Measurements from ENCODE around the gene LRRC61. TPM values are rescaled to one million over a fixed set of nuclear protein-coding genes. Genes with fewer than 3 reads are reported as not detected.
"Not testable (repeated sequence)": the region's sequence is repeated elsewhere in the genome, so short reads cannot be mapped to it uniquely, and the experiment has no call there.

The LRRC61 gene
- total and polyA plus RNA-seq, 2 donors = 3.7 to 11.8 TPM

DNA sequence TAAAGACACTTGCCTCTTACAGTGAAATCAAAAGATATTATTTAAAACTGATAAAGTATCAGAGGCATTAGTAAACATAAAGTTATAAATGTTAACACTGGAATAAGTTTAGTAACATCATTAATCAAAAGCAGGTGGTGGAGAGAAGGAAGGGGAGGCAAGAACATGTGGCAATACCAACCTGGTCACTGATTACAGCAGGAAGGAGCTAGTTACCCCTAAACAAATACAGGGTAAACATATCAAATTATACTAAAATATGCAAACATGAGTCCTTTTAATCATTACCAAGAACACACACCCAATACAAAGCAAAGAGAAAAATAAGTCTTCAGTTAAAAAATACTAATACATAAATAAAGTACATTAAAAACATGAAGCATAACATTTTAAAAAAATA lies 25.2 kb upstream of the LRRC61 start:
- H3K36me3 ChIP-seq (ENCODE audit: insufficient read depth); DNase-seq (ENCODE audit: extremely low spot score); H3K4me3 ChIP-seq (ENCODE audit: low read depth, low read length); H3K27ac ChIP-seq (ENCODE audit: low read depth); H3K4me1 ChIP-seq (ENCODE audit: insufficient read depth): not testable (repeated sequence)

DNA sequence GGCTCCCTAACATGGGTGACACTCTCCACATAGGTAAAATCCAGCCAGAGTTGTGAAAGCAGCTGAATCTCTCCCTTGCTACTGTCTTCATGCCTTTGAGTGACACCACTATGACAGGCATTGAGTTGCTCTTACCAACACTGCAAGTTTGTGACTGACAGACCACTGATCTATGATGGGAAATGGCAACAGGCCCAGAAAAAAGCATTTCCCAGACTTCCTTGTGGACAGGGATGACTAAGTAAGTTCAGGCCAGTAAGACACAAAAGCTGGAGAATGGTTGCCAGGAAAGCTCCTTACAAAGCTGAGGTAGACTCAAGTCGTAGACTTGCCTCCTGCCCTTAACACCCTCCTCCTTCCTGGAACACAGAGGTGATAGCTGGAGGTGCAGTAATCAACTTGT lies 20.2 kb upstream of the LRRC61 start:
- not testable (repeated sequence) for DNase-seq (ENCODE audit: extremely low spot score)
- WGBS = 57% methylated on average over 1 of the region's 1 CpG

DNA sequence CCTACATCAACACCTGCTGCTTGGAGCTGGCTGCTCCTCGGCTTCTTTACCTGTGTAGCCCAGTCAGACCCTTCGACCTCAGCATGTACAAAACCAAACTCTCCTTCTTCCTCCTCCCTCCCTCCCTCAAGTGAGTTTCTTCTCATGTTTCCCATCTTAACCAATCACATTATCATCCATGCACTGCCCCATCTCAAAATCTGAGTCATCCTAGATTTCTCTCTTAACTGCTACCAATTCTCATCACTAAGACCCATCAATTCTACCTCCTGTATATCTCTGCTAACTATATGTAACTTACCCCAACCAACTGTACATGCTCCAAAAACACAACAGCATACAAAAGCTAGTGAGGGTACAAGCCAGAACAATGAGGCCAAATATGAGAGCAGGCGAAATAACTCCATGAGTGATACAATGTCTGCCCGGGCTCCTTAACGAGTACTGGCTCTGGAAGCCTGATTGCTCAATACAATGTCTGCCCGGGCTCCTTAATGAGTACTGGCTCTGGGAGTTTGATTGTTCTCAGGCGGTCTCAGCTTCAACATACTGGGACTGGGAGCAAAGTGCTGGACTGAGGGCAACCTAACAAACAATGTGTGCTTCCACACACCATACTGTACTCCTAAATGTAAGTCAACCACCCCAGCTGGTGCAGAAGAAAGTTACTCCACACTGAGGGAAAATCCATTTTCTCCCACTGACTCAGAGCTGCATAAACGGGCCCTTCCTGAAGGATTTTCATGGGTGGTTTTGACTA lies 18.5 kb upstream of the LRRC61 start:
- not testable (repeated sequence) for DNase-seq (ENCODE audit: extremely low spot score)
- WGBS = 73% methylated on average over 8 of the region's 8 CpGs

More for the DNA sequence above, 20.2 kb upstream of the LRRC61 start:
- H3K36me3 ChIP-seq (ENCODE audit: insufficient read depth); H3K4me1 ChIP-seq (ENCODE audit: insufficient read depth); H3K27ac ChIP-seq (ENCODE audit: low read depth); H3K4me3 ChIP-seq (ENCODE audit: low read depth, low read length): not testable (repeated sequence)

DNA sequence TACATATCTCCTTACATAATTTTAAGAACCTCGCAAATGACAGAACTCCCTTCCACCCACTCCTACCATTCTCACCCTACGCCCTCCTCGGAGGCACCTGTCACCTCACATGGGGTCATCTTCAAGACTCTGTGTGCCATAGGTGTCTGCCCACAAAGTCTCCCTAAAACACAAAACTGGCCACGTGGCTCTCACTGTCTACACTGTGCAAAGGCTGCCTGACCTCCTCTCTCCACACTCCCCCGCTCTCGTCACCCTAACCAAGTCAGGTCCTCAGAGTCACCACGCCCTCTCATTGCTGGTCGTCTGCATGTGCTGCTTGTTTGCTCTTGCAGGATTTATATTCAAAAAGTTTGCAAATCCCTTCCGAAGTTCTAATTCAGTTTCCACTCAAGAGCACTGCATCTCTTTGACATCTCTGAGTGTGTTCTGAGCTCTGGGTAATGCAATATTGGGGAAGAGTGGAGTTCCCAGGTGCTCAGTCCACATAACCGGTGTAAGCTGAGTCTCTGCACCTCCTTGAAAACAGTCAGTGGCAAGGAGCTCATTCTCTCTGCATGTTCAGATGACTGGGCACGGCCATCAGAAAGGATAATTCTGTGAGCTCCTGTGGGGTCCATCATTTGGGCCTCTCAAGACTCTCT lies 17.8 kb upstream of the LRRC61 start:
- H3K36me3 ChIP-seq (ENCODE audit: insufficient read depth); H3K4me3 ChIP-seq (ENCODE audit: low read depth, low read length); H3K4me1 ChIP-seq (ENCODE audit: insufficient read depth); H3K27ac ChIP-seq (ENCODE audit: low read depth); DNase-seq (ENCODE audit: extremely low spot score): not testable (repeated sequence)
- WGBS = 85% methylated on average over 11 of the region's 11 CpGs

More for the DNA sequence above, 18.5 kb upstream of the LRRC61 start:
- H3K4me1 ChIP-seq (ENCODE audit: insufficient read depth); H3K27ac ChIP-seq (ENCODE audit: low read depth); H3K36me3 ChIP-seq (ENCODE audit: insufficient read depth); H3K4me3 ChIP-seq (ENCODE audit: low read depth, low read length): not testable (repeated sequence)

DNA sequence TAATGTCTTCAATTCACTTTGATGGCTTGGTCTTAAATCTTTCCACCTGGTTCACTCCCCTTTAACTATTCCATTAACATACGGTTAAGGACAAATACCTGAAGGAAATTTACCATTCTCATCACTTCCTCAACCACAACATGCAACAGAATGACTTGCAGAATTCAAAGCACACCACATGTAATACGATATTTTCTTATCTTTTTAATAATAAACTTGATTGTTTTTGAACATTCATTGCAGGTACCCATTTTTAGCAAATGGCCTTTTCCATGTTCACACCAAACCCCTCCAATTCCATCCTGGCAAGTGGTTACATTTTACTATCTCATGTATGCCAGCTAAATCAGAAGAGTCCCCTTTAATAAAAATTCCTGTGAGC lies 17.3 kb upstream of the LRRC61 start:
- not testable (repeated sequence) for H3K27ac ChIP-seq (ENCODE audit: low read depth); H3K36me3 ChIP-seq (ENCODE audit: insufficient read depth); DNase-seq (ENCODE audit: extremely low spot score); H3K4me1 ChIP-seq (ENCODE audit: insufficient read depth); H3K4me3 ChIP-seq (ENCODE audit: low read depth, low read length)
- 52% methylated on average over 2 of the region's 2 CpGs for WGBS

DNA sequence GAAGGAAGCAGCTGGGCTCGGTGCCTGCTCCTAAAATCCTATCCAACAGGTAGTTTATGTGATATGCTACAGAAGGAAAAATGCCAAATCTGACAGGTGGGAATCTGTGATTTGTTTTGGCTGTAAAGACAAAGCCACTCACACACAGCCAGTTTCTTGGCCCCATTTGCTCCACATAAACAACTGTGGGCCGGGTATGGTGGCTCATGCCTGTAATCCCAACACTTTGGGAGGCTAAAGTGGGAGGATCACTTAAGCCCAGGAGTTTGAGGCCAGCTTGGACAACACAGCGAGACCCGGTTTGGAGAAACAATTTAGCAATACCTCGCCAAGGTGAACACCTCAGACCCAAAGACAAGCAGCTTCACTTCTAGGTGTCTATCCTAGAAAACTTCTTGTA lies 16.8 kb upstream of the LRRC61 start:
- not testable (repeated sequence) for H3K4me1 ChIP-seq (ENCODE audit: insufficient read depth); H3K36me3 ChIP-seq (ENCODE audit: insufficient read depth); DNase-seq (ENCODE audit: extremely low spot score); H3K4me3 ChIP-seq (ENCODE audit: low read depth, low read length); H3K27ac ChIP-seq (ENCODE audit: low read depth)
- WGBS = 67% methylated on average over 5 of the region's 5 CpGs

DNA sequence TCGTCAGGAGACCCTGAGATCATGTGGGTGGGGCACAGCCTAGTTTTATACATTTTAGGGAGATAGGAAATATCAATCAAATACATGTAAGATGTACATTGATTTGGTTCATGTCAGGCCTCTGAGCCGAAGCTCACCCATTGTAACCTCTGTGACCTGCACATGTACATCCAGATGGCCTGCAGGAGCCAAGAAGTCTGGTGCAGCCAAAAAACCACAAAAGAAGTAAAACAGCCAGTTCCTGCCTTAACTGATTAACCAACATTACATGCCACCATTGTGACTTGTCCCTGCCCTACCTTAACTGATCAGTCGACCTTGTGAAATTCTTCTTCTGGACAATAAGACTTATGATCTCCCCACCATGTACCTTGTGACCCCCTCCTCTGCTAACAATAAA lies 16.0 kb upstream of the LRRC61 start:
- 89% methylated on average over 3 of the region's 3 CpGs for WGBS
- no peak overlapping the region for H3K27ac ChIP-seq (ENCODE audit: low read depth)

DNA sequence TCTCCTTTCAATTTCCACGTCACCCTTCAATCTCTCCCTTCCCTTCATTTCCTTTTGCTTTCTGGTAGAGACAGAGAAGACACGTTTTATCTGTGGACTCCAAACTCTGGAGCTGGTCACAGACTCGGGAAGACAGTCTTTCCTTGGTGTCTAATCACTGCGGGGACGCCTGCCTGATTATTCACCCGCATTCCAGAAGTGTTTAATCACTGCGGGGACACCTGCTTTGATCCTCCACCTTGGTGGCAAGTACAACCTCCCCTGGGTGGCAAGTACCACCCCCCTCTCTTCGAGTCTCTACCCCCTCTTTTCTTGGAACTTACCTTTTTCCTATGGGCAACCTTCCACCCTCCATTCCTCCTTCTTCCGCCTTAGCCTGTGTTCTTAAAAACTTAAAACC lies 15.3 kb upstream of the LRRC61 start:
- Histone ChIP-seq H3K36me3 (ENCODE audit: insufficient read depth) (no peaks in the 10 kb centered on the region), H3K4me3 (ENCODE audit: low read depth, low read length) (no peak overlapping the region), H3K27ac (ENCODE audit: low read depth) (no peak overlapping the region), H3K4me1 (ENCODE audit: insufficient read depth) (no peaks in the 10 kb centered on the region)
- WGBS = 89% methylated on average over 9 of the region's 9 CpGs
- DNase-seq (ENCODE audit: extremely low spot score) = no peak

More for the DNA sequence above, 16.0 kb upstream of the LRRC61 start:
- no peaks in the 10 kb centered on the region for H3K4me1 ChIP-seq (ENCODE audit: insufficient read depth)
- no peak overlapping the region for H3K4me3 ChIP-seq (ENCODE audit: low read depth, low read length)
- no peak for DNase-seq (ENCODE audit: extremely low spot score)
- H3K36me3 ChIP-seq (ENCODE audit: insufficient read depth) = no peaks in the 10 kb centered on the region

DNA sequence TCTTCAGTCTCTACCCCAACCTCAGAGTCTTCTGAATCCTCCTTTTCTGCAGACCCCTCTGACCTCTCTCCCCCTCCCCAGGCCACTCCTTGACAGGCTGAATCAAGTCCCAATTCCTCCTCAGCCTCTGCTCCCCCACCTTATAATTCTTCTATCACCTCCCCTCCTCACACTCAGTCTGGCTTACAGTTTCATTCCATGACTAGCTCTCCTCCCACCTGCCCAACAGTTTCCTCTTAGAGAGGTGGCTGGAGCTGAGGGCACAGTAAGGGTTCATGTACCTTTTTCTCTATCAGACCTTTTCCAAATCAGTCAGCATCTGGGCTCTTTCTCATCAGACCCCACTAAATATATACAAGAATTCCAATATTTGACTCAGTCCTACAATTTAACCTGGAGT lies 14.6 kb upstream of the LRRC61 start:
- Histone ChIP-seq H3K36me3 (ENCODE audit: insufficient read depth) (no peaks in the 10 kb centered on the region), H3K27ac (ENCODE audit: low read depth) (no peak overlapping the region), H3K4me3 (ENCODE audit: low read depth, low read length) (no peak overlapping the region), H3K4me1 (ENCODE audit: insufficient read depth) (no peaks in the 10 kb centered on the region)
- no peak for DNase-seq (ENCODE audit: extremely low spot score)

DNA sequence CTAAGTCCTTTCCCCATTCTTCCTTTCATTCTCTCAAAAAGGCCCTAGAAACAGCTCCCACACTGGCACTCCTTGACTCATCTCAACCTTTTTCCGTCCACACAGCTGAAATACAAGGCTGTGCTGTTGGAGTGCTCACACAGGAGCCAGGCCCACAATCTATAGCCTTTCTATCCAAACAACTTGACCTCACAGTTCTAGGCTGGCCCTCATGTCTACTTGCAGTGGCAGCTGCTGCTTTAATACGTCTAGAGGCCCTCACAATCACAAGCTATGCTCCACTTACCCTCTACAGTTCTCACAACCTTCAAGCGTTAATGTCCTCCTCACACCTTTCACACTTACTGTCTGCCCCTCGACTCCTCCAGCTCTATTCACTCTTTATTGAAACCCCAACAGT lies 12.0 kb upstream of the LRRC61 start:
- no peaks in the 10 kb centered on the region for H3K4me1 ChIP-seq (ENCODE audit: insufficient read depth)
- no peak overlapping the region for H3K27ac ChIP-seq (ENCODE audit: low read depth)
- WGBS = 94% methylated on average over 4 of the region's 4 CpGs
- no peak for DNase-seq (ENCODE audit: extremely low spot score)
- H3K4me3 ChIP-seq (ENCODE audit: low read depth, low read length) = no peak overlapping the region
- H3K36me3 ChIP-seq (ENCODE audit: insufficient read depth) = no peaks in the 10 kb centered on the region

DNA sequence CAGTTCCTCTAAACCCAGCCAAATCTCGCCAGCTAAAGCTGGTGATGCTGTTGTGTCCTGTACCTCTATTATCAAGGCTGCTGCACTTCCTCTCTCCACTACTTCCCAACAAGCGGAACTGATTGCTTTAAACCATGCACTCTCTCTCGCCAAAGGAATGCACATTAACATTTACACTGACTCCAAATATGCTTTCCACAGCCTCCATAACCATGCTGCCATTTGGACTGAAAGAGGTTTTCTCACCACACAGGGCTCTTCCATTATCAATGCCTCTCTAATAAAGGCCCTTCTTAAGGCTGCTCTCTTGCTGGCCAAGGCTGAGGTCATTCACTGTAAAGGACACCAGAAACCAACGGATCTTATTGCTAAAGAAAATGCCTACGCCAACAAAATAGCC lies 11.4 kb upstream of the LRRC61 start:
- no peak for DNase-seq (ENCODE audit: extremely low spot score)
- WGBS = 80% methylated on average over 5 of the region's 5 CpGs

DNA sequence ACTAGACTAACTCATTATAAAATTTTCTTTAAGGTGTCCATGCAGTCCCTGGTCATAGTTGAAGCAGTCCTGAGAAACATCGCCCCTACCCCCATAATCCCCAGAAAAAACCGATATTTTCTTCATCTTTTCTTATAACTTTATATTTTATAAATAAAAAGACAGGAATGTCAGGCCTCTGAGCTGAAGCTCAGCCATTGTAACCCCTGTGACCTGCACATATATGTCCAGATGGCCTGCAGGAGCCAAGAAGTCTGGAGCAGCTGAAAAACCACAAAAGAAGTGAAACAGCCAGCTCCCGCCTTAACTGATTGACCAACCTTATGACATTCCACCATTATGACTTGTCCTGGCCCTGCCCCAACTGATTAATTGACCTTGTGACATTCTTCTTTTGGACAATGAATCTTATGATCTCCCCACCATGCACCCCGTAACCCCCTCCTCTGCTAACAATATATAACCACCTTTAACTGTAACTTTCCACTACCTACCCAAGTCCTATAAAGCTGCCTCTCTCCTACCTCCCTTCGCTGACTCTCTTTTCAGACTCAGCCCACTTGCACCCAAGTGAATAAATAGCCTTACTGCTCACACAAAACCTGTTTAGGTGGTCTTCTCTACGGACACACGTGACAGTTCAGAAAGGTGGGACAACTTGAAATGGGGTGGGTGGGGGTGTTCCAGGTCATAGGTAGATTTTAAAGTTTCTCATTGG lies 10.3 kb upstream of the LRRC61 start:
- H3K4me1 ChIP-seq (ENCODE audit: insufficient read depth); DNase-seq (ENCODE audit: extremely low spot score); H3K4me3 ChIP-seq (ENCODE audit: low read depth, low read length); H3K36me3 ChIP-seq (ENCODE audit: insufficient read depth); H3K27ac ChIP-seq (ENCODE audit: low read depth): not testable (repeated sequence)
- WGBS = 87% methylated on average over 7 of the region's 7 CpGs

More for the DNA sequence above, 11.4 kb upstream of the LRRC61 start:
- H3K4me3 ChIP-seq (ENCODE audit: low read depth, low read length) = no peak overlapping the region
- no peaks in the 10 kb centered on the region for H3K36me3 ChIP-seq (ENCODE audit: insufficient read depth)
- no peaks in the 10 kb centered on the region for H3K4me1 ChIP-seq (ENCODE audit: insufficient read depth)
- H3K27ac ChIP-seq (ENCODE audit: low read depth) = no peak overlapping the region

DNA sequence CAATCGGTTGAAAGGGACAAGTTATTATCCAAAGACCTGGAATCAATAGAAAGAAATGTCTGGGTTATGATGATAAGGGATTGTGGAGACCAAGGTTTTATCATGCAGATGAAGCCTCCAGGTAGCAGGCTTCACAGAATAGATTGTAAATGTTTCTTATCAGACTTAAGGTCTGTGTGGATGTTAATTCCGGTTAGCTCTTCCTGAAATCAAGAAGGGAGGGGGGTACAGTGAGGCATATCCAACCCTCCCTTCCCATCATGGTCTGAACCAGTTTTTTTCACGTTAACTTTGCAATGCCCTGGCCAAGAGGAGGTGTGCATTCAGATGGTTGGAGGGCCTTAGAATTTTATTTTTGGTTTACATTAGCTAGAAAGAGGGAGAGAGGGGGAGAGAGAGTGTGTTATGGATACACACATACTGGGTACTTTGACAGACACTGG lies 9.8 kb upstream of the LRRC61 start:
- H3K36me3 ChIP-seq (ENCODE audit: insufficient read depth) = no peaks in the 10 kb centered on the region
- DNase-seq (ENCODE audit: extremely low spot score) = no peak
- WGBS = 70% methylated on average over 3 of the region's 3 CpGs
- no peak overlapping the region for H3K4me3 ChIP-seq (ENCODE audit: low read depth, low read length)
- H3K27ac ChIP-seq (ENCODE audit: low read depth) = no peak overlapping the region
- H3K4me1 ChIP-seq (ENCODE audit: insufficient read depth) = no peaks in the 10 kb centered on the region

DNA sequence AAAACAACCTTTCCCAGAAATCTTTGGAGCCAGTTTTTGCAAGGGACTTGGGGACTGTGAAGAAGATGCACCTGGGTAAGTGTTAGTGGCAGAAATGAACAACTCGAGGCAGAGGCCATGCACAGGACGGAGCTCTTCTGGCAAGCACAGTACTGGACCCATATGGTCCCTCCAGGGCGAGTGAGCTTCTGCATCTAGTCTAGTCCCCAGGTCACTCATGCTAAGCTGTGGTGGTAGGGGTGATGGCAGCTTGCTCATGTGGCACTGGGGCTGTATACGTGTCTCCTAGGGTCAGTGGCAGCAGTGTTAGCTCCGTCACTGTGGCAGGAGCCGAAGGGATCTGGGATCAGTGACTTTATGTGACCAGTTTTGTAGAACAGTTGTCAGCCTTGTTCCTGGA lies 9.3 kb upstream of the LRRC61 start:
- H3K27ac ChIP-seq (ENCODE audit: low read depth) = no peak overlapping the region
- H3K36me3 ChIP-seq (ENCODE audit: insufficient read depth) = no peaks in the 10 kb centered on the region
- no peak for DNase-seq (ENCODE audit: extremely low spot score)
- 94% methylated on average over 6 of the region's 6 CpGs for WGBS
- no peaks in the 10 kb centered on the region for H3K4me1 ChIP-seq (ENCODE audit: insufficient read depth)
- H3K4me3 ChIP-seq (ENCODE audit: low read depth, low read length) = no peak overlapping the region
